Astrocyte (in vitro differentiated cells and primary cell): Measurements from ENCODE around the gene PFKFB4. TPM values are rescaled to one million over a fixed set of nuclear protein-coding genes. Genes with fewer than 3 reads are reported as not detected.
A peak's percentile ranks its signal among the peaks of the same experiment; 100 is the strongest.

ENCODE experiments used
- DNase-seq: peaks from one replicate; pipeline ENCODE4 v3.0.0-alpha.2; 2010; ENCODE audit warnings: low read depth
- FAIRE-seq: peaks from 2 replicates; lab custom pipeline; 2011; peaks lifted over from hg19 to GRCh38; lab: Jason Lieb, UNC
- H2AFZ ChIP-seq: 2 replicates; pipeline ENCODE4 v1.6.0; 2012; ENCODE audit warnings: low read depth, low read length, inconsistent platforms
- H3K27ac ChIP-seq: 2 replicates; pipeline ENCODE4 v1.5.1; 2011; ENCODE audit warnings: low read depth, low read length, inconsistent platforms
- H3K27me3 ChIP-seq: 2 replicates; pipeline ENCODE4 v1.6.0; 2011; ENCODE audit warnings: low read length, inconsistent platforms; ENCODE audit not compliant: insufficient read depth
- H3K36me3 ChIP-seq: 2 replicates; pipeline ENCODE4 v1.5.1; 2011; ENCODE audit warnings: low read length, inconsistent platforms; ENCODE audit not compliant: insufficient read depth
- H3K4me1 ChIP-seq: 2 replicates; pipeline ENCODE4 v1.5.1; 2011; ENCODE audit warnings: low read length, inconsistent platforms; ENCODE audit not compliant: insufficient read depth
- H3K4me2 ChIP-seq: 2 replicates; pipeline ENCODE4 v1.6.0; 2012; ENCODE audit warnings: low read length, inconsistent platforms
- H3K4me3 ChIP-seq: 2 replicates; pipeline ENCODE4 v1.5.1; 2011; ENCODE audit warnings: low read depth, mild to moderate bottlenecking, low read length, inconsistent platforms; ENCODE audit not compliant: insufficient read depth
- H3K79me2 ChIP-seq: 2 replicates; pipeline ENCODE4 v1.6.0; 2012; ENCODE audit warnings: mild to moderate bottlenecking, low read length, inconsistent platforms; ENCODE audit not compliant: insufficient read depth
- H3K9ac ChIP-seq: 2 replicates; pipeline ENCODE4 v1.6.0; 2012; ENCODE audit warnings: mild to moderate bottlenecking, low read length, inconsistent platforms
- H3K9me3 ChIP-seq: 2 replicates; pipeline ENCODE4 v1.5.1; 2012; ENCODE audit warnings: low read depth, mild to moderate bottlenecking, low read length, inconsistent platforms; ENCODE audit not compliant: insufficient read depth
- H4K20me1 ChIP-seq: 2 replicates; pipeline ENCODE4 v1.6.0; 2012; ENCODE audit warnings: low read length, inconsistent platforms; ENCODE audit not compliant: insufficient read depth
- H3K27ac Mint-ChIP-seq: one replicate; pipeline ENCODE4 v1.8.0; 2021; ENCODE audit warnings: mild to moderate bottlenecking, mixed read lengths; ENCODE audit not compliant: unreplicated experiment
- H3K27me3 Mint-ChIP-seq: one replicate; pipeline ENCODE4 v1.8.0; 2021; ENCODE audit warnings: low read depth, mixed read lengths; ENCODE audit not compliant: unreplicated experiment
- H3K36me3 Mint-ChIP-seq: one replicate; pipeline ENCODE4 v1.8.0; 2021; ENCODE audit warnings: low read depth, mixed read lengths; ENCODE audit not compliant: unreplicated experiment
- H3K4me1 Mint-ChIP-seq: one replicate; pipeline ENCODE4 v1.8.0; 2021; ENCODE audit warnings: low read depth, mixed read lengths; ENCODE audit not compliant: unreplicated experiment
- H3K4me3 Mint-ChIP-seq: one replicate; pipeline ENCODE4 v1.8.0; 2021; ENCODE audit warnings: mild to moderate bottlenecking, moderate library complexity, mixed read lengths; ENCODE audit not compliant: unreplicated experiment
- H3K9me3 Mint-ChIP-seq: one replicate; pipeline ENCODE4 v1.8.0; 2021; ENCODE audit warnings: mild to moderate bottlenecking, mixed read lengths; ENCODE audit not compliant: unreplicated experiment
- CTCF ChIP-seq: IDR thresholded peaks from 2 replicates; pipeline ENCODE4 v1.5.1; 2011; ENCODE audit warnings: low read depth, mild to moderate bottlenecking, inconsistent platforms, low read length, moderate library complexity; ENCODE audit not compliant: insufficient read depth
- EZH2 ChIP-seq: IDR thresholded peaks from 2 replicates; pipeline ENCODE4 v1.6.1; 2012; ENCODE audit warnings: mild to moderate bottlenecking, low read length, inconsistent platforms; ENCODE audit not compliant: insufficient read depth
- total RNA-seq: library from RNA; stranded (reverse); gene quantifications from 2 replicates; pipeline ENCODE4 v1.2.1, GENCODE V29; 2021

PFKFB4 gene
- total RNA-seq, 1 donor from 2014 or later: 27.8 TPM

- DNase-seq (no peak), FAIRE-seq (no peak)
- peak overlapping the region; percentile 97 for H3K27ac ChIP-seq
- H2AFZ ChIP-seq: peak overlapping the region; percentile 89
- Mint-ChIP-seq H3K36me3 (peaks cover 15% of the 10 kb centered on the region), H3K9me3 (no peaks in the 10 kb centered on the region), H3K27ac (peak overlapping the region; percentile 100), H3K4me3 (peak overlapping the region; percentile 98), H3K4me1 (peaks cover 14% of the 10 kb centered on the region), H3K27me3 (no peaks in the 10 kb centered on the region)
- no peaks in the 10 kb centered on the region for H3K9me3 ChIP-seq
- H4K20me1 ChIP-seq: peaks cover 5% of the 10 kb centered on the region
- peak overlapping the region; percentile 97 for H3K9ac ChIP-seq
- peak overlapping the region; percentile 97 for H3K4me2 ChIP-seq
- H3K4me3 ChIP-seq: no peak overlapping the region
- peaks cover 8% of the 10 kb centered on the region for H3K4me1 ChIP-seq
- no peaks in the 10 kb centered on the region for H3K36me3 ChIP-seq
- no peaks in the 10 kb centered on the region for H3K27me3 ChIP-seq
- peaks cover 42% of the 10 kb centered on the region for H3K79me2 ChIP-seq
- TF ChIP-seq CTCF (no peak), EZH2 (no peak)
Measured at GRCh38 chr3:48473617-48473952, 83.0 kb downstream of the PFKFB4 start.

- peak; percentile 81 for DNase-seq
- Histone ChIP-seq H3K27ac (peak overlapping the region; percentile 97), H3K9ac (peak overlapping the region; percentile 97), H2AFZ (peak overlapping the region; percentile 89), H3K27me3 (no peaks in the 10 kb centered on the region), H3K9me3 (no peaks in the 10 kb centered on the region), H3K36me3 (no peaks in the 10 kb centered on the region), H3K4me1 (peaks cover 8% of the 10 kb centered on the region), H3K79me2 (peaks cover 47% of the 10 kb centered on the region), H4K20me1 (peaks cover 10% of the 10 kb centered on the region), H3K4me3 (peak overlapping the region; percentile 99), H3K4me2 (peak overlapping the region; percentile 97)
- H3K27me3 Mint-ChIP-seq: no peaks in the 10 kb centered on the region
- H3K4me1 Mint-ChIP-seq: peaks cover 14% of the 10 kb centered on the region
- H3K4me3 Mint-ChIP-seq: peak overlapping the region; percentile 98
- H3K9me3 Mint-ChIP-seq: no peaks in the 10 kb centered on the region
- FAIRE-seq: peak; percentile 43
- peaks cover 17% of the 10 kb centered on the region for H3K36me3 Mint-ChIP-seq
- H3K27ac Mint-ChIP-seq: peak overlapping the region; percentile 100
- TF ChIP-seq CTCF: peak; percentile 15
- TF ChIP-seq EZH2: no peak
Measured at GRCh38 chr3:48472923-48473616, 83.5 kb downstream of the PFKFB4 start.

GRCh38 chr3:48472673-48472922, 84.0 kb downstream of the PFKFB4 start:
- FAIRE-seq (no peak), DNase-seq (peak; percentile 75)
- Histone ChIP-seq H3K79me2 (peaks cover 52% of the 10 kb centered on the region), H3K27ac (peak overlapping the region; percentile 97), H3K4me1 (peaks cover 8% of the 10 kb centered on the region), H3K4me3 (peak overlapping the region; percentile 99), H3K9me3 (no peaks in the 10 kb centered on the region), H3K27me3 (no peaks in the 10 kb centered on the region), H3K9ac (peak overlapping the region; percentile 97), H2AFZ (peak overlapping the region; percentile 89), H3K36me3 (peaks cover under 1% of the 10 kb centered on the region), H3K4me2 (peak overlapping the region; percentile 97), H4K20me1 (peaks cover 11% of the 10 kb centered on the region)
- Mint-ChIP-seq H3K4me3 (peak overlapping the region; percentile 98), H3K27ac (peak overlapping the region; percentile 100), H3K4me1 (peaks cover 14% of the 10 kb centered on the region), H3K36me3 (peaks cover 20% of the 10 kb centered on the region), H3K9me3 (no peaks in the 10 kb centered on the region), H3K27me3 (no peaks in the 10 kb centered on the region)
- TF ChIP-seq CTCF (no peak), EZH2 (no peak)
